ENCODE data around the gene ANKRD34A. TPM values are rescaled to one million over a fixed set of nuclear protein-coding genes. Genes with fewer than 3 reads are reported as not detected.

Gene ANKRD34A
- total and polyA plus RNA-seq, 2 donors: 0.19 to 0.89 TPM

- 5% methylated on average over 36 of the region's 36 CpGs for WGBS
- H3K27me3 ChIP-seq (ENCODE audit: control insufficient read depth in 2 of 2, insufficient read depth in 1 of 2, low read length in 1 of 2): peaks cover 0 to 39% of the 10 kb centered on the region in 2 donors
- peak overlapping the region; percentile 62 to 64 for H3K4me3 ChIP-seq (ENCODE audit: low read length in 2 of 2)
- DNase-seq (ENCODE audit: low read depth in 6 of 9, low spot score in 9 of 9): peak in 1 of 9 donors; percentile 38
- H3K36me3 ChIP-seq (ENCODE audit: control insufficient read depth in 2 of 2, insufficient read depth in 2 of 2, low read length in 1 of 2): peaks cover 2 to 3% of the 10 kb centered on the region in 2 donors
- peaks cover under 1 to 7% of the 10 kb centered on the region in 2 donors for H3K9me3 ChIP-seq (ENCODE audit: control insufficient read depth in 2 of 2, insufficient read depth in 1 of 2, low read length in 1 of 2)
- no peak overlapping the region for H3K27ac ChIP-seq (ENCODE audit: low read depth in 1 of 2, low read length in 1 of 2)
- peaks cover 25 to 53% of the 10 kb centered on the region in 2 donors for H3K4me1 ChIP-seq (ENCODE audit: control insufficient read depth in 2 of 2, insufficient read depth in 2 of 2, low read length in 2 of 2)
Measured at GRCh38 chr1:145962157-145963102, 1.9 kb downstream of the ANKRD34A start.

DNA sequence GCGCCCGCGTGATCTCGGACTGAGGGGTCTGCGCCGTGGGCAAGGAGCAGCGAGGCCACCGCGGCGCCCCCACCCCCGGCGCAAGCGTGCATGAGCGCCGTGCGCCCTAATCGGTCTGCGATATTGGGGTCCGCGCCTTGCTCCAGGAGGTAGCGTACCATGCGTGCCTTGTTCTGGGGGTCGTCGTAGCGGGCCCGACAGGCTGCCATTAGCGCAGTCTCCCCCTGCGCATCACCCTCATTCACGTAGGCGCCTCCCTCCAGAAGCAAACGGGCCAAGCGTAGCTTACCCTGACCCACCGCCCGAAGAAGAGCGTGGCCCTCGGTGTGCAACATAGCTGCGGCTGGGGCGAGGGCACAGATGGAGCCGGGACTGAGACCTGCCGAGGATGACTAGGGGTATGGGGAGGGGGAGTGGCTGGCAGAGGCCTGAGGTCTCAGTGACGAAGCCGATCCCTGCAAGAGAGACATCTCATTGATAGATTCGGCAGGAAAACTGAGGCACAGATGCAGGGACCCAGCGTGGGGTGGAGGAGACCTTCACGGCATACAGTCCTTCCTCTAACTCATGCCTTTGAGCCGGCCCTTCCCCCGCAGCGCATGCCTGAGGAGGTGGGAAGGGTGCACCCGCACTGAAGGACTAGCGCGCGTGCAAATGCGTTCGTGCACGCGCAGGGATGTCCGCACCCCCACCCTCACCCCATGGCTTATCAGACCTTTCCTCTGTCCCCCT lies 2.8 kb downstream of the ANKRD34A start:
- Histone ChIP-seq H3K4me3 (ENCODE audit: low read length in 2 of 2) (peak overlapping the region; percentile 62 to 64), H3K9me3 (ENCODE audit: control insufficient read depth in 2 of 2, insufficient read depth in 1 of 2, low read length in 1 of 2) (peaks cover 0 to 3% of the 10 kb centered on the region in 2 donors), H3K36me3 (ENCODE audit: control insufficient read depth in 2 of 2, insufficient read depth in 2 of 2, low read length in 1 of 2) (no peaks in the 10 kb centered on the region), H3K27me3 (ENCODE audit: control insufficient read depth in 2 of 2, insufficient read depth in 1 of 2, low read length in 1 of 2) (peaks cover 0 to 39% of the 10 kb centered on the region in 2 donors), H3K27ac (ENCODE audit: low read depth in 1 of 2, low read length in 1 of 2) (no peak overlapping the region), H3K4me1 (ENCODE audit: control insufficient read depth in 2 of 2, insufficient read depth in 2 of 2, low read length in 2 of 2) (peaks cover 29 to 54% of the 10 kb centered on the region in 2 donors)
- WGBS: 1% methylated on average over 57 of the region's 57 CpGs
- DNase-seq (ENCODE audit: low read depth in 6 of 9, low spot score in 9 of 9): peak in 2 of 9 donors; percentile 31 to 54

GRCh38 chr1:145961109-145961424 lies 3.3 kb downstream of the ANKRD34A start:
- WGBS: under 1% methylated on average over 22 of the region's 22 CpGs
- Histone ChIP-seq H3K27me3 (ENCODE audit: control insufficient read depth in 2 of 2, insufficient read depth in 1 of 2, low read length in 1 of 2) (peaks cover 0 to 39% of the 10 kb centered on the region in 2 donors), H3K9me3 (ENCODE audit: control insufficient read depth in 2 of 2, insufficient read depth in 1 of 2, low read length in 1 of 2) (peaks cover 0 to 3% of the 10 kb centered on the region in 2 donors), H3K36me3 (ENCODE audit: control insufficient read depth in 2 of 2, insufficient read depth in 2 of 2, low read length in 1 of 2) (no peaks in the 10 kb centered on the region), H3K4me3 (ENCODE audit: low read length in 2 of 2) (peak overlapping the region; percentile 62 to 64), H3K27ac (ENCODE audit: low read depth in 1 of 2, low read length in 1 of 2) (peak overlapping the region in 1 of 2 donors; percentile 33), H3K4me1 (ENCODE audit: control insufficient read depth in 2 of 2, insufficient read depth in 2 of 2, low read length in 2 of 2) (peaks cover 34 to 56% of the 10 kb centered on the region in 2 donors)
- no peak for DNase-seq (ENCODE audit: low read depth in 6 of 9, low spot score in 9 of 9)

DNA sequence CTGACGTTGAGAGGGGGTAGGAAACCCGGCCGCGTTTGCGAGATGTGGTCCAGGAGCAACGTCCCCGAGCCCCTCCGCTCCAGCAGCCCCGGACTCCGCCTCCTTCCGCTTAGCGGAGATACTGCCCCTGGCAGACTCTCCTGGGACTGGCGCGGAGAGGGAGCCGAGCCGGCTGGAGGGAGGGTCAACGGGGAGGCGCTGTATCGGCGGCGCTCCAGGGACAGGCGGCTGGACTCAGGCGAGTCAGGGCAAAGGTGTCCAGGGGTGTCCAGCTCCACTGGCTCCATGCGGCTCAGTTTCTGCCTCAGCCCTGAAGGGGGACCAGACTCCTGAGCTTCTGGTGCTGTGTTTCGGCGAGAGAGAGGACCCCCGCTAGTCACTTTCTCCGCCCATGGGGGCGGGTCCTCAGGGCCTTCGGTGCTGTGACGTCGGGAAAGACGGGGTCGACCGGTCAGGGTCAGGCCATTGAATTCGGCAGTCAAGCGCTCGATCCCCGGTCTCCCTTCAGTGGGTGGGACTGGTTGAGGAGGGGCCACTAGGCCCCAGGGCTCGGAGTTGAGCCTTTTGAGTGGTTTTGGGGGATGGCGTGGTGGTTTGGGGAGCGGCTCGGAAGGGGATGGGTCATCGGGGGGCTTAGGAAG lies 3.8 kb downstream of the ANKRD34A start:
- Histone ChIP-seq H3K4me3 (ENCODE audit: low read length in 2 of 2) (peak overlapping the region; percentile 62 to 64), H3K9me3 (ENCODE audit: control insufficient read depth in 2 of 2, insufficient read depth in 1 of 2, low read length in 1 of 2) (peaks cover 0 to 3% of the 10 kb centered on the region in 2 donors), H3K27me3 (ENCODE audit: control insufficient read depth in 2 of 2, insufficient read depth in 1 of 2, low read length in 1 of 2) (peaks cover 0 to 39% of the 10 kb centered on the region in 2 donors), H3K36me3 (ENCODE audit: control insufficient read depth in 2 of 2, insufficient read depth in 2 of 2, low read length in 1 of 2) (no peaks in the 10 kb centered on the region), H3K4me1 (ENCODE audit: control insufficient read depth in 2 of 2, insufficient read depth in 2 of 2, low read length in 2 of 2) (peaks cover 37 to 60% of the 10 kb centered on the region in 2 donors), H3K27ac (ENCODE audit: low read depth in 1 of 2, low read length in 1 of 2) (peak overlapping the region; percentile 43 to 68)
- DNase-seq (ENCODE audit: low read depth in 6 of 9, low spot score in 9 of 9): peak in 3 of 9 donors; percentile 46 to 74 (median 60)
- under 1% methylated on average over 44 of the region's 44 CpGs for WGBS

GRCh38 chr1:145959957-145960467 lies 4.4 kb downstream of the ANKRD34A start:
- H3K4me1 ChIP-seq (ENCODE audit: control insufficient read depth in 2 of 2, insufficient read depth in 2 of 2, low read length in 2 of 2): peaks cover 41 to 62% of the 10 kb centered on the region in 2 donors
- no peaks in the 10 kb centered on the region for H3K36me3 ChIP-seq (ENCODE audit: control insufficient read depth in 2 of 2, insufficient read depth in 2 of 2, low read length in 1 of 2)
- 16% methylated on average over 12 of the region's 12 CpGs for WGBS
- no peak for DNase-seq (ENCODE audit: low read depth in 6 of 9, low spot score in 9 of 9)
- peak overlapping the region; percentile 62 to 64 for H3K4me3 ChIP-seq (ENCODE audit: low read length in 2 of 2)
- H3K27ac ChIP-seq (ENCODE audit: low read depth in 1 of 2, low read length in 1 of 2): peak overlapping the region in 1 of 2 donors; percentile 68
- H3K9me3 ChIP-seq (ENCODE audit: control insufficient read depth in 2 of 2, insufficient read depth in 1 of 2, low read length in 1 of 2): peaks cover 0 to 3% of the 10 kb centered on the region in 2 donors
- peaks cover 0 to 39% of the 10 kb centered on the region in 2 donors for H3K27me3 ChIP-seq (ENCODE audit: control insufficient read depth in 2 of 2, insufficient read depth in 1 of 2, low read length in 1 of 2)

- peaks cover 0 to 39% of the 10 kb centered on the region in 2 donors for H3K27me3 ChIP-seq (ENCODE audit: control insufficient read depth in 2 of 2, insufficient read depth in 1 of 2, low read length in 1 of 2)
- peaks cover 41 to 62% of the 10 kb centered on the region in 2 donors for H3K4me1 ChIP-seq (ENCODE audit: control insufficient read depth in 2 of 2, insufficient read depth in 2 of 2, low read length in 2 of 2)
- H3K27ac ChIP-seq (ENCODE audit: low read depth in 1 of 2, low read length in 1 of 2): no peak overlapping the region
- DNase-seq (ENCODE audit: low read depth in 6 of 9, low spot score in 9 of 9): no peak
- H3K4me3 ChIP-seq (ENCODE audit: low read length in 2 of 2): no peak overlapping the region
- peaks cover 0 to 3% of the 10 kb centered on the region in 2 donors for H3K9me3 ChIP-seq (ENCODE audit: control insufficient read depth in 2 of 2, insufficient read depth in 1 of 2, low read length in 1 of 2)
- H3K36me3 ChIP-seq (ENCODE audit: control insufficient read depth in 2 of 2, insufficient read depth in 2 of 2, low read length in 1 of 2): no peaks in the 10 kb centered on the region
Measured at GRCh38 chr1:145959333-145959732, 5.0 kb downstream of the ANKRD34A start.

DNA sequence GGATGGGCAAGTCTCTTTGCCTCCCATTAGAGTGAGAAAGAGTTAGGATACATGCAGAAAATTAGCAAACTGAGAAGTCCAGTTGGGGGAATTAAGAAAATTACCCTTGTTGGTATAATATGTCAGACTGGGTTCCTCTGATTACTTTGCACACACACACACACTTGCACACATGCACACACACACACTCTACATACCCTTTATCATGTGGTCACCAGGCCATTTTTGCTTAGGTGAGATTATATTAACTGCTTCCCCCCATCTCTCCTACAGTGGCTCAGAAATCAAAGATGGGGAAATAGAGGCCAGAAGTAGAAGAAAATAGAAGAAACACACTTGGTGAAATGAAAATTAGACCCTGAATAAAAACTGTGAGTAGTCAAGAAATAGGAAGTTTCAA lies 5.6 kb downstream of the ANKRD34A start:
- Histone ChIP-seq H3K36me3 (ENCODE audit: control insufficient read depth in 2 of 2, insufficient read depth in 2 of 2, low read length in 1 of 2) (no peaks in the 10 kb centered on the region), H3K4me3 (ENCODE audit: low read length in 2 of 2) (no peak overlapping the region), H3K9me3 (ENCODE audit: control insufficient read depth in 2 of 2, insufficient read depth in 1 of 2, low read length in 1 of 2) (peaks cover 0 to 3% of the 10 kb centered on the region in 2 donors), H3K27me3 (ENCODE audit: control insufficient read depth in 2 of 2, insufficient read depth in 1 of 2, low read length in 1 of 2) (peaks cover 0 to 39% of the 10 kb centered on the region in 2 donors), H3K4me1 (ENCODE audit: control insufficient read depth in 2 of 2, insufficient read depth in 2 of 2, low read length in 2 of 2) (peaks cover 36 to 57% of the 10 kb centered on the region in 2 donors), H3K27ac (ENCODE audit: low read depth in 1 of 2, low read length in 1 of 2) (no peak overlapping the region)
- no peak for DNase-seq (ENCODE audit: low read depth in 6 of 9, low spot score in 9 of 9)

DNA sequence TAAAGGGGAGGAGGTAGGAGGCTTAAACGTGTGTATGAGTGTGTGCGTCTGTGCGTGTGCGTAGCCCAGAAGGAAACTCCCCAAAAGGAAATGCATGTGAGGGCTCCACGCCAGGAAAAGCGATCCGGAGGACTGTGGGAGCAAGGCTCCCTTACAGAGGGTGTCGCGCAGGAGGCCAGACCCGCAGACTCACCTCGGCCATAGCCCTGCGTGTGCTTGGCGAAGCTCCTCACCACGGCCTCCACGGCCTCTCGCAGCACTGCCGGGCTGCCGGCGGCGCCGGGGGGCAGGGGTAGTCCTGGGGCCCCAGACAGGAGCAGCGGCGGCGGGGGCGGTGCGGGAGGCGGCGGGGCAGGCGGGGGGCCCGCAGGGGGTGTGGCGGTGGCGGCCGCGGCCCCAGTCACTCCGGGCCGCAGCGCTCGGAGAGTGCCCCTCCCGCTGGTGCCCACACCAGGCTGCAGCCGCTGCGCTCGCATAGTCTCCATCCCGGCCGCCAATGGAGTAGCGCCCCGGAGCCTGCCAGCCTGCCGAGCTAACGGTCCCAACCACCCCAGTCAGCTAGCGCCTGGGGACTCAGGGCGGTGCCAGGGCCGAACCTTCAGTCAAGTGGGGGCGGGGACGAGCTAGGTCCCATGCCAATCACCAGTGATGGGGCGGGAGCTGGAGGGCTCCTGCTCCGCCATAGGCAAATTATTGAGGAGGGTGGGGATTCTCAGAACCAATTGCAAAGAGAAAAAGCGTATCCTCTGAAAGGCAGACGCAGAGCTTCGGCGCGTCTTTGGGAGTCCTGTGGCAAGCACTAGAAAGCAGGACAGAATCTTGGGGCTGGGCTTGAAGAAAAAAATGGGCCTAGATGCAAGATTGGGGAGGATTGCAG lies 6.7 kb downstream of the ANKRD34A start, which contains the start of gene LIX1L:
Gene LIX1L, minus strand, starts transcription at position 575 of the 877 bp plus-strand sequence. Its CDS starts 90 bp downstream, at position 485.
- no peaks in the 10 kb centered on the region for H3K36me3 ChIP-seq (ENCODE audit: control insufficient read depth in 2 of 2, insufficient read depth in 2 of 2, low read length in 1 of 2)

More for the DNA sequence above, 6.7 kb downstream of the ANKRD34A start, which contains the start of gene LIX1L:
- Histone ChIP-seq H3K4me3 (ENCODE audit: low read length in 2 of 2) (peak within 1 kb of the TSS; percentile 70 to 95), H3K27me3 (ENCODE audit: control insufficient read depth in 2 of 2, insufficient read depth in 1 of 2, low read length in 1 of 2) (peaks cover 0 to 32% of the 10 kb centered on the region in 2 donors), H3K9me3 (ENCODE audit: control insufficient read depth in 2 of 2, insufficient read depth in 1 of 2, low read length in 1 of 2) (peaks cover 0 to 3% of the 10 kb centered on the region in 2 donors), H3K4me1 (ENCODE audit: control insufficient read depth in 2 of 2, insufficient read depth in 2 of 2, low read length in 2 of 2) (peaks cover 32 to 47% of the 10 kb centered on the region in 2 donors), H3K27ac (ENCODE audit: low read depth in 1 of 2, low read length in 1 of 2) (peak within 1 kb of the TSS; percentile 85 to 88)
- peak; percentile 88 to 98 (median 95) for DNase-seq (ENCODE audit: low read depth in 6 of 9, low spot score in 9 of 9)
- under 1% methylated on average over 60 of the region's 60 CpGs for WGBS
